Measurements from ENCODE around the gene CRYBG1. TPM values are rescaled to one million over a fixed set of nuclear protein-coding genes. Genes with fewer than 3 reads are reported as not detected.

The CRYBG1 gene
- total RNA-seq, 1 donor from 2014 or later = 27.9 TPM

- H3K4me1 ChIP-seq = peaks cover 15% of the 10 kb centered on the region
- no peak for DNase-seq
- no peaks in the 10 kb centered on the region for H3K9me3 ChIP-seq
- no peaks in the 10 kb centered on the region for H3K36me3 ChIP-seq
- no peak for ATAC-seq
- no peak overlapping the region for H3K4me3 ChIP-seq
- no peak for TF ChIP-seq CTCF (IDR thresholded peaks at IDR 0.05)
- H3K27ac ChIP-seq = no peak overlapping the region
- peaks cover 22% of the 10 kb centered on the region for H3K27me3 ChIP-seq (ENCODE audit: low read depth)
- intact Hi-C loops (cut with DNase I) = no loop called here
These were observed 3.1 kb downstream of the CRYBG1 start for GRCh38 chr6:106363401-106364138.

- no peak overlapping the region for H3K4me3 ChIP-seq
- ATAC-seq (no peak), DNase-seq (no peak)
- H3K4me1 ChIP-seq = no peaks in the 10 kb centered on the region
- no peak for TF ChIP-seq CTCF (IDR thresholded peaks at IDR 0.05)
- H3K9me3 ChIP-seq = no peaks in the 10 kb centered on the region
- no peaks in the 10 kb centered on the region for H3K36me3 ChIP-seq
- intact Hi-C loops (cut with DNase I) = no loop called here
- no peak overlapping the region for H3K27ac ChIP-seq
- no peaks in the 10 kb centered on the region for H3K27me3 ChIP-seq (ENCODE audit: low read depth)
These were observed 9.2 kb downstream of the CRYBG1 start for GRCh38 chr6:106369739-106370138.

GRCh38 chr6:106370639-106371038 is 10.1 kb downstream of the CRYBG1 start:
- no peaks in the 10 kb centered on the region for H3K9me3 ChIP-seq
- H3K36me3 ChIP-seq = no peaks in the 10 kb centered on the region
- H3K4me1 ChIP-seq = no peaks in the 10 kb centered on the region
- H3K27ac ChIP-seq = no peak overlapping the region
- intact Hi-C loops (cut with DNase I) = no loop called here
- no peaks in the 10 kb centered on the region for H3K27me3 ChIP-seq (ENCODE audit: low read depth)
- ATAC-seq = no peak
- no peak for TF ChIP-seq CTCF (IDR thresholded peaks at IDR 0.05)
- H3K4me3 ChIP-seq = no peak overlapping the region
- no peak for DNase-seq

- TF ChIP-seq CTCF (IDR thresholded peaks at IDR 0.05) = no peak
- intact Hi-C loops (cut with DNase I) = no loop called here
- Histone ChIP-seq H3K4me3 (no peak overlapping the region), H3K27ac (no peak overlapping the region), H3K4me1 (no peaks in the 10 kb centered on the region), H3K36me3 (no peaks in the 10 kb centered on the region), H3K27me3 (ENCODE audit: low read depth) (no peaks in the 10 kb centered on the region), H3K9me3 (no peaks in the 10 kb centered on the region)
- ATAC-seq = no peak
- no peak for DNase-seq
These were observed 12.5 kb downstream of the CRYBG1 start for GRCh38 chr6:106372838-106373501.

GRCh38 chr6:106373502-106374239 is 13.2 kb downstream of the CRYBG1 start:
- no peaks in the 10 kb centered on the region for H3K27me3 ChIP-seq (ENCODE audit: low read depth)
- H3K36me3 ChIP-seq = no peaks in the 10 kb centered on the region
- ATAC-seq (no peak), DNase-seq (no peak)
- TF ChIP-seq CTCF (IDR thresholded peaks at IDR 0.05) = no peak
- no peak overlapping the region for H3K27ac ChIP-seq
- no peaks in the 10 kb centered on the region for H3K9me3 ChIP-seq
- no peak overlapping the region for H3K4me3 ChIP-seq
- no peaks in the 10 kb centered on the region for H3K4me1 ChIP-seq
- intact Hi-C loops (cut with DNase I) = no loop called here

Measured in lower lobe of right lung (tissue), 2 donors.